ENCODE data around the gene PCBP3.
A peak's percentile ranks its signal among the peaks of the same experiment; 100 is the strongest.

PCBP3 gene

DNA sequence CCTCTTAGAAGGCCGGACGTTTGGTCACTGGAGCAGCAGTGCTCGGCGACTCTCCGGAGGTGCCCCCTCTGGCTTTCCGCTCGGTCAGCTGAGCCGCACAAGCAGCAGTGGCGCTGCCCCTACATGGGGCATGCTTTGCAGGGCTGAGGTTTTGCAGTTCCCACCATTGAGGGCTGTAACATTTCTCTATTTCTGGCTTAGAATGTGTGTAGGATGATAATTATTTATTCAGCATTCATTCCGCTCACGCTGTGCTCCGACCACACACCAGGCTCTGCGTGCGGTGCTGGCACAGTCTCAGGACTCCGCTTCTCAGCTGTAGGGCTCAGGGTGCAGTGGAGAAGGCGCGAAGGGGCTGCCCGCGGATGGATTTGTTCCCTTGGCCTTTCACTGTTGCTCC is 119.5 kb downstream of the PCBP3 start:
- no peak for DNase-seq

DNA sequence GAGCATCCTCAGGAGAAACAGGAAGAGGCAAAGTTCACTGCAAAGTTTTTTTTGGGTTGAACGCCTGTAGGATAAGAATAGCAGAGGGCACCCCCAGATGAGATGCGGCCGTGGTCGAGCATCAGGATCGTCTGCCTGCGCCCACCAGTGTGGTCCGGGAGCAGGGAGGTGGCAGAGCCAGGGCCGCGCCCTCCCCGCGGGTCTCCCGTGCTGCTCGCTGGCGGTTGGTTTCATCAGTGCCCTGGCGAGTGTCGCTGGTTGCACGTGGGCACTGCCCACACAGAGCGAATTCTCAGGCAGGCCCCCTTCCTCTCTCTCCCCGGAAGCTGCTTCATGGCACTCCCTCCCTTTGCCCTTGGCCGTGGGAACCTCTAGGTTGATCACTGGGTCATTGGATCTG is 120.0 kb downstream of the PCBP3 start:
- no peak for DNase-seq

DNA sequence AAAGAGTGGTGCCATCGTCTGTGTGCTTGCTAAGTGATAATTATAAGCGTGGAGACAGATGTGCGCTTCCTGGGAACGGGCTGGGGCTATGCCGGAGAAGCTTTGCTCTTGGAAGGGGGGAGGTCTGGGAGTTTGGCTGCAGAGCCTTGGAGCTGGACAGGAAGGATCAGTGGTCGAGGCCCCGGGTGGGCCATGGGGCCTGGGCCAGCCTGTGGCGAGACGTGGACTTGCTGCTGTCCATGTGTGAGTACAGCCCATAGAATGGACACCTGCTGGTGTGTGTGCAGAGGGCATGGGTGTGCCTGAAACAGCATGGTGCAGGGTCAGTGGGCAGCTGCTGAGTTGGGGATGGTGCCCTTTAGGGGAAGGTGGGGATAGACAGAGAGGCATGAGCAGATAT is 121.3 kb downstream of the PCBP3 start:
- no peak for DNase-seq

DNA sequence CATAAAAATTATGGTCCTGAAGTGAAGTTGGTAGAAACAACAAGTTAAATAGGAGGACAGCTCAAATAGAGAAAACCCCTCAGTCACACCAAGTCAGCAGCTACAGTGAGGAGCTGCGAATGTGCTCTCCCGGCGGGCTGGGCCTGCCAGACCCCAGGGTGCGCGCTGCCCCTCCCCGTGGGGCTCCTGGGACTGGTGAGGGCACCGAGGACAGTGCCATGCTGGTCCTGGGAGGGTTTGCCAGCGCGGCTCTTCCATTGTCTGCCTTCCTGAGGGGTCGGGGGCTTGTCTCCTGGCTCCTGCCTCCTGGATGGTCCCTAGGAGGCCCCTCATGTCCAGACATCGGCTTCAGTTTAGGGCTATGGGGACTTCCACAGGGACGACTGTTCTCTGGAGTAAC is 121.8 kb downstream of the PCBP3 start:
- DNase-seq = no peak

DNA sequence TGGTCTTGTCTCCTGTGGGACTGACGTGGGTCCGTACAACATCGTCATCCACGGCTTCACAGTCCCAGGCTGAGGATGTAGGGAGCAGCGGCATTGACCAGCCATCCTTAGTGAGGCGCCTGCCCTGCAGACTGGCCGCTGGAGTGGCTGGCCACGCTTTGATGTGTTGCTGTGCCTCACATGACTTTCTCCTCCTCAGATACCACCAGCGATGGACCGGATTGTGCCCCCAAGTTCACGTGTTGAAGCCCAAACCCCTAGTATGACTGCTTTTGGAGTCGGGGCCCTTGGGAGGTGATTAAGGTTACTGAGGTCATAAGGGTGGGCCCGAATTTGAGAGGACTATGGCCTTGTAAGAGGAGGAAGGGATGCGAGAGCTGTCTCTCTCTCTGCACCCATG is 122.5 kb downstream of the PCBP3 start:
- DNase-seq = no peak

DNA sequence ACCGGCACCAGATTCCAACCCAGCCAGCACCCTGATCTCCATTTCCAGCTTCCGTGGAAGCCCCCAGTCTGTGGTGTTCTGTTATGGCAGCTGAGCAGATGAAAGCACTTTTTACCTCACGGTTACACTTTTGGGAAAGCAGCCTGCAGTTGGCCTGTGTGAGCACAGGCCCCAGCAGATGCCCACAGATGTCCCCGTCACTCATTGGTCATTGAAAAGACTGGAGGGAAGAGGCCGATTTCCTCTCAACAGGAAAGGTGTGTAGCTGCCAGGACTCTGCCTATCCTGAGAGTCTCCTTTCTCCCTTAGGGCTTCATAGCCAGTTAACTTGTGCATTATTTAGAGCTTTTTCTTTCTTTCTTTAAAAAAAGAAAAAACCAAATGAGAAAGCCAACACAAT is 123.0 kb downstream of the PCBP3 start:
- no peak for DNase-seq

DNA sequence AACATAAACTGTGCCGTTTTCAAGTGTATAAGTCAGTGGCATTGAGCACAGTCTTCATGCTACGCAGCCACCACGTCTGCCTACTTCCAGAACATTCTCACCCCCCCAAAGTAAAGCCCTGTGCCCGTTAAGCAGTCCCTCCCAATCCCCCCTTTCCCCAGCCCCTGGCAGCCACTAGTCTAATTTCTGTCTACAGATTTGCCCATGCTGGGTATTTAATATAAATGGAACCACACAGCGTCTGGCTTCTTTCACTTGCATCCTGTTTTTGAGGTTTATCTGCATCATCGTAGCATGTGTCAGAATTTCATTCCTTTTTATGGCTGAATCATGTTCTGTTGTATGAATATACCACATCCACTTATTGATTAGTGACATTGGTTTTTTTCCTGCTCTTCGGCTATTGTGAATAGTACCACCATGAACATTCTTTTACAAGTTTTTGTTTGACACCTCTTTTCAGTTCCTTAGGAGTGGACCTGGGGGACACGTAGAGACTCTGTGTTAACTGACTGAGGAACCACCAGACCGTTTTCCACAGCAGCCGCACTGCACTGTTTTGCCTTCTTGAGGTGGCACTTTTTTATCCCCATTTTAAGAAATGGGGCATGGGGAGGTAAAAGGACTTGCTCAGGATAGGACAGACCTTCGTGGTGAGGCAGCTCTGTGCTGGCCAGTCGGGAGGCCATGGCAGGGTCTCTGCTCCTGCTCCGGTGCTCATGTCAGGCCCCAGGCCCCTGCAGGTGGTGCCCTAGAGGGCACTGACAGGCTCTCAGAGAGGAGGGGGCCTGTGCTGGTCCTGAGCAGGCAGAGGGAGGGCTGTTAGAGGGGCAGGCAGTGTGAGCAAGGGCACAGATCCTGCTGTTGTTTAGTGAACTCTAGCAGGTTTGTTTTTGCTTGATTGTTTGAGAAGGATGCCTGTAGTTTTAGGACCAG is 123.8 kb downstream of the PCBP3 start:
- peak; percentile 56 to 57 for DNase-seq

DNA sequence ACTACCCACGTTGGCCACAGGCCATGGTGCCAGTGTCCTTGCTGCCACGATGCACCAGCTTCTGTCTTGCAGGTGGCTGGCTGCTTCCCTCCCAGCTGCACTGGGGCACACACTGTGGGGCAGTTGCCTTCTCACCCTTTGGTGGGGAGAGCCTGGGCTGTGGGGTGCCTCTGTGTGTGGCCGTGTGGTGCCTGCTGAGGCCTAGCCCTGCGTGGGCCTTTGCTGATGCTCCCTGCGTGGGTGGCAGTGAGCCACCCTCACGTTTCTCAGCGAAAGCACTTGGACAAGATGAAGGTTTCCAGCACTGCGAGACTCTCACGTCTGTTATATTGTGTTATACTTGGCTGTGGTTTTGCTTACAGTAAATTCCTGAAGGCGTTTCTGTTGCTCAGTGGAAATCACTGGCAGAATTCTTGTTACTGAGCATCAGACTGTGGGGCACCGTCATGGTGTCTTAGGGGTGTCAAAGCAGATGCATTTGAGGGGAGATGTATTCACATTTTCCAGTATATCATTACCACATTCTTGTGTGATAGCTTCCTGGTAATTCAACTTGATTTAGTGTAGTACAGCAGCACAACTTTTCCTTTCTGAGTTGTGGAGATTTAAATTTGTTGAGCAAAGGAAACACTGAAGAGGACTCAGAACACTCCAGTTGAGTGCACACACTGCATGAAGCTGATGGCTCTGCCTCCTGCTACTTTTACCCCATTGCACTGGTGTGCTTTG is 124.7 kb downstream of the PCBP3 start:
- DNase-seq = peak; percentile 75 to 76

DNA sequence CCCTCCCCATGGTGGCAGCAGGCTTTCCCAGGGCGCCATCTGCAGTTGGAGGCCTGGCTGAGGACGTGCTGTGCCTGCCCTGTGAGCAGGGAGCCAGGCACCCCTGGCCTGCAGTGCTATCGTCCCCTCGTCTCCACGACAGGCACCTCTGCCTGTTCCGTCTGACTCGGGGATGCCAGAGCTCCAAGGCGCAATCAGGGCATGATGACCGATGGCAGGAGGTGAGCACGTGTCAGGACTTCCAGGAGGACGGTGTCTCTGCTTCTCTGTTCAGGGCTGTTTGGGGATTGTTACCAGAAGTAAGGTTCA is 125.2 kb downstream of the PCBP3 start:
- DNase-seq = peak; percentile 62 to 69

DNA sequence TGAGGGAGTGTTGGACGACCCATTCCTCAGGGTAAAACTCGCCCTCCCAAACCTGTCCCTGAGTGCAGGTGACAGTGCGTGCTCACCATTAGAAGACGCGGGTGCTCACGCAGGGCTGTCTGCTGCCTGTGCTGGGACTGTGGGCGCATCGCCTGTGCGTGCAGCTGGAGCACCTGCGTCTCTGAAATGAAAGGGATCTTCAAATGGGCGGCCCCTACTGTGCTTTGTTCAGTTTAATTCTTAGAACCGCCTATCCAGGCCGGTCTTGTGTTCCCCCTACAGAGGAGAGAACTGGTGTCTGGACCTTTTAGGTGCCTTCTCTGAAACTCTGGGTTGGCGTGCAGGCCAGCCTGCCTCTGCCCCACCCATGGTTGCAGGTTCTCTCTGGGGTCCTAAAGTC is 125.8 kb downstream of the PCBP3 start:
- DNase-seq = peak; percentile 46 to 52

DNA sequence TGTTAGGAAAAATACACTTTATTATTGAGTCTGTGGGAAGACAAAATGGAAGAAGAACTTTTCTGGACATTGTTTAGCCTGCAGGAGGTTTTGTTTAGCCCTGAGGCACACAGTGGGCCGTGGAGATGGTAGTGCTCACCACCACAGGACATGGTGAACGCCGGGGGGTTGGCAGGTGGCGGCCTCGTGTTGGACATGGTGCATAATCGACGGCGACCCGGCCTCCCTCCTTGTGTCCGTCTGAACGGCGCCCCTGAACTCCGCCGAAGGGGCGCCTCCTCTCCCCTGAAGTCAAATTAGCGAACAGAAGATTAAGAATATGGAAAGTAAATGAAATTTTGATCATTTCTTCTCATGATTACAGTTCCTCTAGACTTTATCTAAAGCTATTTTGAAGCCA is 126.4 kb downstream of the PCBP3 start:
- DNase-seq = no peak

DNA sequence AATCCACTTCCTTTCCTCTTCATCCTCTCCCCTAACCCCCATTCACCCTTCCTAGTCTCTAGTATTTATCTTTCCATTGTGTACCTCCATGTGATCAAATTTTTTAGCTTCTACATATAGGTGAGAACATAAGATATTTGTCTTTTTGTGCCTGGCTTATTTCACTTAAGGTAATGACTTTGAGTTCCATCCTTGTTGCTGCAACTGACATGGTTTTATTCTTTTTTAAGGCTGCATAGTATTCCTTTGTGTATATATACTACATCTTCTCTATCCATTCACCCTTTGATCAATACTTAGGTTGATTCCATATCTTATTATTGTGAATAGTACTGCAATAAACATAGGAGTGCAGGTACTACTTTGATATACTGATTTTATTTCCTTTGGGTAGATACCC is 128.7 kb downstream of the PCBP3 start:
- DNase-seq = no peak

DNA sequence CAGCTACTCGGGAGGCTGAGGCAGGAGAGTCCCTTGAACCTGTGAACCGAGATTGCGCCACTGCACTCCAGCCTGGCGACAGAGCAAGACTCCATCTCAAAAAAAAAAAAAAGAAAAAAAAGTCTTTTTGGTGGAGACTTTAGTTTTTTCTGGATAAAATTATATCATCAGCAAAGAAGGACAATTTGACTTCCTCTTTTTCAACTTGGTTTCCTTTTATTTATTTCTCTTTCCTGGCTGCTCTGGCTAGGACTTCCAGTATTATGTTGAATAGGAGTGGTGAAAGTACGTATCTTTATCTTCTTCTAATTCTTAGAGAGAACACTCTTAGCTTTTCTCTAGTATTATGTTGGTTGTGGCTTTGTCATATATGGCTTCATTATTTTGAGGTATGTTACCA is 130.8 kb downstream of the PCBP3 start:
- DNase-seq = no peak

DNA sequence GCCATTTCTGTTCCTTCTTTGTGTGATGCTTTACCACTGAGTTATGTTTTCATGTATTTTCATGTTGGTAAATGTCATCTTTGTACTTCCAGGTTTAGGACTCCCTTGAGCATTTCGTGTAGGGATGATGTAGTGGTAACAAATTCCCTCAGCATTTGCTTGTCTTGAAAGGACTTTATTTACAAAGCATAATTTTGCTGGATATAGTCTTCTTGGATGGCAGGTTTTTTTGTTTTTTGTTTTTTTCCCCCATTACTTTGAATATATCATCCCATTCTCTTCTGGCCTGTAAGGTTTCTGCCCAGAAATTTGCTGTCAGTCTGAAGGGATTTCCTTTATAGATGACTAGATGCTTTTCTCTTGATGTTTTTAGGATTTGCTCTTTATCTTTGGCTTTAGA is 133.4 kb downstream of the PCBP3 start:
- DNase-seq = no peak

DNA sequence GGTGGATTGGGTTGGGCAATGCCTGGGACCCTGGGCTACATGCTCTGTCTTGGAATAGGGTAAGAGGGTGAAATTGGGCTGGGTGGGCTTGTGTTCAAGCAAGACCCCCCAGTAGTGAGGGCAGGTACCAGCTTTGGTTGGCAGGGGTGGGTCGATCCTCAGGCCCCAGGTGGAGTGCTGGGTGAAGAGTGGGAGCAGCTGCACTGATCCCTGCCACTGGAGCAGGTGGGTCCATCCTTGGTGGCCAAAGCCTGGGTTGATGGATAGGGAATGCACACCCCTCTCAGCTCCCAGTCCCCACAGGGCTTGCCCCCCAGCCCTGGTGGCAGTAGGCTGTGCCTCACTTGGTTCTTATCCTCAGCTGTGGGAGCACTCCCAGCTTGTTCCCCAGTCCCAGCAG is 135.2 kb downstream of the PCBP3 start:
- no peak for DNase-seq

DNA sequence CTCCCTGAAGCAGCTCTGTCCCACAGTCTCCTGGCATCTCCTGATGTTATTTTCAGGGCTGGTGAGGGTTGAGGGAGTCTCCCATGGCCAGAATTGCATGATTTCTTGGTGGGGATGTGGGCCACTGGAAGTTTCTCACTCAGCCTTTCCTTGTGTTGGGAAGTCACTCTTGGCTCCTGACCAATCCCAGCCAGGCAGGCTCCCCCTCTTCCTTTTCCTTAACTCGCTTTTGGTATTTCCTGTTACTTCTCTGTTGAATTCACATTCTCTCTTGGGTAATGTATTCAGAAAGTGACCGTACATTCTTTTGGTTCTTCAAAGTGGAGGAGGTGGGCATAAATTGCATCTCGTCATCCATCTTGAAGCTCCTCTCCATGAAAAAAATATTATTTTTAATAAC is 135.7 kb downstream of the PCBP3 start:
- no peak for DNase-seq

DNA sequence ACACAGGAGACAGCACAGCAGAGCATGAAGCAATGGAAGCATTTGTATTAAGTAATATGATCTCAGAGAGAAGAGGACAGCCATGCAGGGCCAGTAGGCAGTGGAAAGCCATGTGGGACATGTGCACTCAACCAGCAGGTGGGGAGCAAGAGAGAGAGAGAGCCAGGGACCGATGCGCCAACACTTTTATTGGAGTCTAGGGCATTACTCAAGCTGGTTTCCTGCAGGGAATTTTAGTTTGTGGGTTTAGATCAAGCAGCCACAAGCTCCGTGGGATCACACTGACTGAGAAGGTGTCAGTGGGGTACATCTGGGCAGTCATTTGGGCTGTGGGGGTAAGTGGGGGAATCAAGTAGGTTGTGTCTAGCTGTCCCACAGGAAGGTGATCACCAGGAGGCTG is 137.1 kb downstream of the PCBP3 start:
- DNase-seq = no peak

DNA sequence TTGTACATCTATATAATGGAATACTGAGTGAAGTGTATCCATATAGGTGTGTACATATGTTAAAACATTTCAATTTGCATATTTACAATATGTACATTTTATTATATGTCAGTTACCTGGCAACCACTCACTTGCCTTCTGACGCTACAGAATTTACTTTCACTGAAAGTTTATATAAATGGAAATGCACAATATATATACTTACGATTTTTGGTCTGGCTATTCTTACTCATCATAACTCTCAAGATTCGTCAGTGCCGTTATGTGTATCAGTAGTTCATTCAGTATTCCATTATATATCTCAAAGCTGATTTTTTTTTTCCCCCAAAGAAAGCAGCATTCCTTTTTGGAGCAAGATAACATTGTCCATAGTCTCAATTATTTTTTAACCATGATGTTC is 138.2 kb downstream of the PCBP3 start:
- DNase-seq = no peak

DNA sequence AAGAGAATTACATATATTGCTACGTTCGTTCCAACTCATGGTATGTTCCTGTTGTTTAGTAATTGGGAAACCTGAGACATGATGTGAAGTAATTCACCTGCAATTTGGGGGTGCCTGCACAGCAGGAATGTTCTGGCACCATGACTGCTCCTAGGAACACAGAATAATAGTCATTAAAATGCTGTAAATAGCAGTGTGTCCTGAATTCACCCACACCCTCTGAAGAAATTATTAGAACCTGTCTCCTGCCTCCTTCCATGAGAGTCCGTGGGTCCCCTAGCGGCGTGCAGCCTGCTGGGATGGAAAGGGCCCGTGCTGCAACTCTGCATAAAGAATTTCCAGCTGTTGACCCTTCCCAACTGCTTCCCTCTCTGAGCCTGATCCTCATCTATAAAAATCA is 143.1 kb downstream of the PCBP3 start:
- DNase-seq = no peak

DNA sequence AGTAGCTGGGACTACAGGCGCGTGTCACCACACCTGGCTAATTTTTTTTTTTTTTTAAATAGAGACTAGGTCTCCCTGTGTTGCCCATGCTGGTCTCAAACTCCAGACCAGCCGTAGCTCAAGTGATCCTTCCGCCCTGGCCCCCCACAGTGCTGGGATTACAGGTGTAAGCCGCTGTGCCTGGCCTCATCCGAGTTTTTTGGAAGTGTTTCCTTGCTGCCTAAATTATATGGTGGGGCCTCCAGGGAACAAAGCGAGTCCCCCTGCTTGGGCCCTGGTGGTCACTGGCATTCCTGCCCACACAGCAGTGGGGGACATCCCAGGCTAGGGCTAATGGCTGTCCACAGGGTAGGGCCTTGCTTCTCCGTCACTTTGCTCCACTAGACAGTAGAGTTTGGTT is 143.8 kb downstream of the PCBP3 start:
- no peak for DNase-seq

DNA sequence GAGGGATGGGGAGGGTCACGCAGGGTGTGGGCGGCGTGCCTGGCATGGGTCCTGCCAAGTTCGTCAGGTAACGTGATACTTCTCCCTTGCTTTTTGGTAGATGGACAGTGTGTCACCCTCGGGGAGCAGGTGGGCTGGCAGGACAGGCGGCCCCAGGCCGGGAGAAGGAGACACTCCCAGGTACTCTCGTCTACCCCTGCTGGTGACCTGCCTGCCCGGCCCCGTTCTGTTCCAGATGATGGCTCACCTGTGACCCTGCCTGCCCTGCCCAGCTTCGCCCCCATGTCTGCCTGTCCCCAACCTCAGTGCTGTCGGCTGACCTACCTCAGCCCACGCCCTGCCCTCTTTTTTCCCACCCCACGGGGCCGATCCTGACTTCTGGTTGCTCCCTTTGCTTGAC is 144.7 kb downstream of the PCBP3 start:
- peak in 1 of 2 experiments; percentile 14 for DNase-seq

DNA sequence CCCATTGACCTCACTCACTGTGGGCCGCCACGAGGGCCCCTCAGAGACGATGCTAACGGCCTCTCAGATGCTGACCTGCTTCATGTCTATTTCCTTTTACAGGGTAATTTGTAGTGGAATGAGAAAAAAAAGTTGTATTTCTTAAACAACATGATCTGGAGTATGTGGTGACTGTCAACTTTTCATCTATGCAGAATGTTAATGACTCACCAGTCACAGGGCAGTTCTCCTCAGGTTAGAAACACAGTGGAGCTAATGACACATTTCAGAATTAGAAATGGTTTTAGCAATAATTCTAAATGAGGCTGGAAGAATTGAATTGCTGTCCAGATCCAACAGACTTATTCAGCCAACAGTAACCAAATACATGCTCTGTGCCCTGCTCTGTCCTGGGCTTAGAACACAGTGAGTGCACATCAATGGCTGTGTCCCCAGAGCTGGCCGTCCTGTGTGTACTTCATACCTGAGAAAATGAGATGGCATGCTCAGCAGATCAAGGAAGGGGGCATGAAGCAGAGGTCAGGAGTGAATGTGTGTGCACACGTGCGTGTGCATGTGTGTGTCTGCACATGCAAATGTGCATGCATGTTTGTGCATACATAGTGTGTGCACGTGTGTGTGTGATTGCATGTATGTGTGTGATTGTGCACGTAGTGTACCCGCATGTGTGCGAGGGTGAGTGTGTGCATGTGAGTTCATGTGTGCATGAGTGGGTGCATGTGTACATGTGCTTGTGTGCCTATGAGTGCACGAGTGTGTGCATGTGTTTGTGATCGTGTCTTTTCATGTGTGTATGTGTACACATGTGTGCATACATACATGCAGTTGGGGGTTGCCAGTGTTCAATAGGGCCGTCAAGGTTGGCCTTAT is 145.3 kb downstream of the PCBP3 start:
- no peak for DNase-seq

DNA sequence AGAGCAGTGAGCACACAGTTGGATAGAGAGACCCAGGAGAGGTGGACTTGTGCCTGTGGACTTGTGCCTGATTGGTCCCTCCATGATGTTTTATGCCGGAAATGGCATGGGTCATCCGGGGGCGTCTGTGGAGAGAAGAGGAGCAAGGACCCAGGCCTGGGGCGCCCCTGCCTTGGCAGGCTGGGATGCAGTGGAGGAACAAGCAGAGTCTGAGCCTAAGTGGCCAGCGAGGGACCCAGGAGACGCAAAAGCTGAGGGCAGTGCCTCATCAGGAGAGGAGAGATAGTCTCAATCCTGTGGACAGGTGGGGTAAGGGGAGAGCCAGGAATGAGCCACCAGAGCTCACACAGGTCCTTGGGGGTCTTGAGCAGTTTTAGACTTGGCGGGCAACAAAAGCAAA is 146.9 kb downstream of the PCBP3 start:
- no peak for DNase-seq
